ENCODE data around the gene DGKG.

DGKG gene

GRCh38 chr3:186255703-186256331 is 106.2 kb downstream of the DGKG start:
- intact Hi-C loops (cut with DNase I), result loop anchor here (10.0 kb wide), 1 partner anchor 289 kb away; the partner anchor contains the start of gene CRYGS
- peak; percentile 48 to 93 (median 76) for DNase-seq

DNA sequence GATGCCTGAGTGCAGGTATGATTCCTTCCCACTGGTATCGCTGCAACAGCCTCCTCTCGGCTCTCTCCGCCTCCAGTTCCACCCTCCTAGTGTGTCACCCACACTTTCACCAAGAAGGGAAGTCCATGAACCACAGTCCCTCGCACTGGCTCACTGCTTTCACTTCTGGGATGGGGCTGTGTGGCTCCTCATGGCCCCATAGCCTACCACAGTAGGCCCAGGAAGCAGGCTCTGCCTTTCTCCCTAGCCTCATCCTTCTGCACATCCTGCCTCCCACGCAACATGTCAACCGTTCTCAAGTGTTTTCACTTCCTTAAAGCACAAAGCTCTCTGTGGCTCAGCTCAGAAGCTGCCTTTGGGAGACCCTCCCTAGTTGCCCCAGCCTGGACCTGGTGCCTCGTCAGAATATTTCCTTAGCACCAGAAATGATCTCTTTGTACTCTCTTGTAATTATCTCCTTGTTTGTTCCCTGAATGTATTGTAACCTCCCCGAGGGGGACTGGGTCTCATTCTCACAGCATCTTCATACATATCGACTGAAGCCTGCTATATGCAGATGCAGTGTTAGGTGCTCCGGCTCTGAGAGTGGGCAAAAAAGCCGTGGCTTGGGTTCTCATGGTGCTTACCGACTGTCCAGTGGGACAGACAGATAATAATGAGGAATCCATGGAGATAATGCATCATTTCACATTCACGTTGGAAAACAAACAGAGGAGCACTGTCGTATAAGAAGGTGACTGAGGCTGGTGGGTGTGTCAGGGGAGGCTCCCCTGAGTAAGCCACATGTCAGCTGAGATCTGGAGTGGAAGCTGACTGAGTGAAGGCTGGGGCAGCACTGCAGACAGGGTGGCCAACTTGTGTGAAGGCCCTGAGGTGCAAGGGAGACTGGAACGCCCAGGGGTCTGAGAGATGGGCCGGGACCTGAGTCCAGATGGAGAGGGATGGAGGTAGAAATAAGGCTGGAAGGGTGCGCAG is 107.1 kb downstream of the DGKG start:
- DNase-seq, result peak in 41 of 42 donors; percentile 25 to 84 (median 53)
- intact Hi-C loops (cut with DNase I), result loop anchor here (10.0 kb wide), 1 partner anchor 290 kb away; the partner anchor contains the start of gene CRYGS

- DNase-seq, result no peak
- intact Hi-C loops (cut with DNase I), result loop anchor here (10.0 kb wide), 1 partner anchor 293 kb away; the partner anchor contains the start of gene CRYGS
These were observed 110.0 kb downstream of the DGKG start for GRCh38 chr3:186251948-186252619.

DNA sequence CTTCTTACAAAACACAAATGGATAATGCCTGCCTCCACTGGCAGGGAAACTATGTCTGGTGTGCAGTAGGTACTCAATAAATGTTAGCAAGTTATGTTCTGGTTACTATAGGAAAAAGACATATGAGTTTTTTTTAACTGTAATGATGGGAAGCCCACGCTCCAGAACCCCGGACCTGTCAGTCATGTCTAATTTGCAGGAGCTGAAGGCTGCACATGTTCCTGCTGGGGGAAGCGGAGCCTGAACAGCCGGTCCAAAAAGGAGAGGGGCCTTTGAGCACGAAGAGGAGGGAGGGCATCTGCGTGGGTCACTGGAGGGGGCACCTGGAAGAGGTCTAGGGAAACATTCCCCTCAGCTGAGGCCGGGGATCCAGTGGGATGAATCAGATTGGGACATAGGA is 113.2 kb downstream of the DGKG start:
- DNase-seq, result peak in 35 of 42 donors; percentile 20 to 80 (median 51)
- intact Hi-C loops (cut with DNase I), result no loop called here

DNA sequence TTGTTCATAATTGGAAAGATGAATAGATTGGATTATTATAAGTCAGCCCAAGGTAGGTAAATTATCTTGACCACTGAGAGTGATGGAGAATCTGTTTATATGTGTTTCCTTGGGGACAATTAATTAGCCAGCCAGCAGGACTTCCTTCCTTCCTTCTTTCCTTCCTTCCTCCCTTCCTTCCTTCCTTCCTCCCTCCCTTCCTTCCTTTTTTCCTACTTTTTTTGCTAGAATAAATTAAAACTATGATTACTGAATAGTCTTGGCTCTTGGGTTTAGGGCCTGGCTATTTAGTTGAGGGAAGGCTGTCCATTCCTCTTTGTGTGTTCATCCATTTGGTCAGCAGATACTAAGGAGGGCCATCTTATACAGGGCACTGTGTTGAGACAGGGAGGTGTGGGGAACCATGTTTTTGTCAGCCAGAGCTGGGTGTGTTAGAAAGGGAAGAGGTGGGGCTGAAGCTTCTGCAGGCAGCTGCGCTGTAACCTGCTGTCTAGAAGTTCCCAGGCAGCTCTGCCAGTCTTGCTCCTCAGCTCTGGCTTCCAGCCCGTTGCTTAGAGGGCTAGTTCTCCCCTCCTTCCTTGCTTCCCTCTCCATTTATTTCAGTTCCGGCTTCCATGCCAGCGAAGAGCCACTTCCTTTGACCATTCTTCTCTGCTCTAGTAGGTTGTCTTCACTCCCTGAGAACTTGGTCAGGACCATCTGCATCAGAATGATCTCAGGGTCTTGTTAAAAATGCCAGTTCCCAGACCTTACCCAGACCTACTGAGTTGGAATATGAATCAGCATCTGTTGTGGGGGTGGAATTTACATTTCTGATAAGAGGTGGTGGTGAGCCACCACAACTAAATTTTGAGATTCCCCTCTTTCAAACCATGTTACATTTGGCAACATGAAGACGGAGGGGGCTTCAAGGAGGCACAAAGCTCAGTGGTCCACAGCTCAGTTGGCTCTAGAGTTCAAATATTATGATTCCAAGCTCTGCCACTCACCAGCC is 113.9 kb downstream of the DGKG start:
- intact Hi-C loops (cut with DNase I), result no loop called here
- DNase-seq, result peak in 20 of 42 donors; percentile 20 to 60 (median 44)

DNA sequence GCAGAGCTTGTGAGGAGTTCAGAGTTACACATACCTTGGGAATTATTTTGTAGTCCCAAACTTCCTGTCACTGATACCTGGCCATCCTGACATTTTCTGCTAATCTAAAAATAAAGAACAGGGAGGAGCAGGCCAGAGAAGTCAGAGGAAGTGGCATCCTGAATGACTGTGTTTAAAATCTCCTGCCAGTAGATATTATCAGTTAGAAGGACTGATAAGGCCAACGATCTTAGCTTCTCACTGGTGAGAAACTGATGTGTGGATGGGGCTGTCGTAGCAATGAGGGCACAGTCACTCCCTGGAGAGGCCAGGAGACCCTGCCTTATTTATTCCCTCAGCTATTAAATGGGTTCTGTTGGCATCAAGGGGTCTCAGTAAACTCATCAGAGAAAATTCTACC is 115.1 kb downstream of the DGKG start:
- peak in 1 of 42 donors; percentile 2 for DNase-seq
- intact Hi-C loops (cut with DNase I), result no loop called here

DNA sequence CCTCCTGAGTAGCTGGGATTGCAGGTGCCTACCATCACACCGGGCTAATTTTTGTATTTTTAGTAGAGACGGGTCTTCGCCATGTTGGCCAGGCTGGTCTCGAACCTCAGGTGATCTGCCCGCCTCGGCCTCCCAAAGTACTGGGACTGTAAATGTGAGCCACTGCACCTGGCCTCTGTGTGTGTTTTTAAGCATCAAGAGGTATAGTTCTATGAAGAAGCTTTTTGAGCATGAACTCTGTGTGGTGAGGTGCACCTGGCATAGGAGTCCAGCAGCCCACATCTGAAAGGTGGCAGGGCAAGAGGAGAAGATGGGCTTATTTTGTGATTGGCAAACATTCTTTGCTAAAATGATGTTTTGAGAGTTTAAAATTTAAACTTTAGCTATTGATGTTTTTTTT is 118.0 kb downstream of the DGKG start:
- intact Hi-C loops (cut with DNase I), result no loop called here
- peak in 1 of 42 donors; percentile 12 for DNase-seq

GRCh38 chr3:186241910-186242821 is 119.9 kb downstream of the DGKG start:
- peak; percentile 50 to 89 (median 74) for DNase-seq
- intact Hi-C loops (cut with DNase I), result no loop called here

DNA sequence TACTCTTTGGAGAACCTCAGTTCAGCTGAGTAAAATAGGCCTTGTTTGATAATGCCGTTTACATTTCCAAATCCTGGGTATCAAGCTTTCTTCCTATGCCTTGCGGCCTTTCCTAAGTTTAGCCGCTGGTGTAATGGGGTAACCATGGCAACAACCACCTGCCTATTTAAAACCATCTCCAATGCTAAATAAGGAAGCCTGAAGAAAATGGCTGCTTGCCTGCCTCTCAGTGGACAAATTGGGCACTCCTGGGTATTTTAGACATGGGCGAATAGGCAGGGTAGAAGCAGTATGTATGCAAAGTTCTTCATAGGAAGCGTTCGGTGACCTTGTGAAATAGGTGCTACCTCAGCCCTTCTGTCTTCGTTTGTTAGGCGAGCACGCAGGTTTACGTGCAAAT is 122.7 kb downstream of the DGKG start:
- peak in 24 of 42 donors; percentile 30 to 86 (median 54) for DNase-seq
- intact Hi-C loops (cut with DNase I), result no loop called here

GRCh38 chr3:186237915-186238314 is 124.1 kb downstream of the DGKG start:
- intact Hi-C loops (cut with DNase I), result no loop called here
- DNase-seq, result peak in 1 of 42 donors; percentile 7

DNA sequence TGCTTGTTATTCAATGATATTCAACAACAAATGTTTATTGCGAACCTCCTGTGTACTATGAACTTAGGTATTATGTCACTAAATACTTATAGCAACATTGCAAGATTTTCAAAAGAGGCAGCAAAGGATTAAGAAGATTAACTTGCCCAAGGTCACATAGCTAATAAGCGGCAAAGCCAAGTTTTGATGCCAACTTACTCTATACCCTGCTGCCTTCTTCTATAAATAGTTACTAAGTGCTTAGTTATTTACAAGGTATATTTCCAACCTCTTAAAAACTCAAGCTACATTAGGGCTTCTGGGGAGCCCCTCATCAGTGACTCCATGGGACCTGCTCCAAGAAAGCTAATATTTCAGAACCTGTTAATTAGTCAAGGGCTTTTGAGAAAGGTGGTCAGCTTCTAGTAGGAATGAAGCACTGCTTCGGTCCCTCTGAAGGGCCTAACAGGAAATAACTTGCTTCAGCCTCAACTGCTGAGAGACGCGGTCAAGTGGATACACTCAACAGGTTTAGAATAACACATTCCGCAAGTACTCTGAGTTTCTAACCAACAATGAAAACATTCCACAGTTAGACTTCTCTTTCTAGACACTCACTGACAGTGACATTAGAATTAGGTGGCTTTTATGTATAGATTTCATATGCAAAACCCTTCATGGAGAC is 125.5 kb downstream of the DGKG start:
- DNase-seq, result no peak
- intact Hi-C loops (cut with DNase I), result no loop called here

DNA sequence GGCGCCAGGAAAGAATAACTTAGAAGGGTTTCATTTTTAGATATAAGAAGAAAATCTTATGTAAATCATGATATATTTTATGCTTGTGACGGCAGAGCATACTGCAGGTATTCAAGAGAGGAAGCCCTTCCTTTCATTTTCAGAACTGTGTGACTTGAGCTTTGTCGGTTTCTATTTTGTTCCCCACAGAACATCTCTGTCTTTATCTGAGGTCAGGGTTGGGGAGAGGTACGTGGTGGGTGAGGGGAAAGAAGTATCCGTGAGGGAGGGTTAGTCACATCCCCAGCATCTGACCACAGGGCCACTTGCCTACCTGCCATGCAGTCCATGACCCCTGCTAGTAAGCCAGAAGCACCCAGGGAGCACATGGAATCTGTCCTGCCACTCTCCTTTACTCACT is 126.5 kb downstream of the DGKG start:
- DNase-seq, result no peak
- intact Hi-C loops (cut with DNase I), result no loop called here

- intact Hi-C loops (cut with DNase I), result no loop called here
- DNase-seq, result no peak
These were observed 127.9 kb downstream of the DGKG start for GRCh38 chr3:186234152-186234551.

- DNase-seq, result no peak
- intact Hi-C loops (cut with DNase I), result no loop called here
These were observed 135.6 kb downstream of the DGKG start for GRCh38 chr3:186226482-186226881.

GRCh38 chr3:186225603-186226002 is 136.4 kb downstream of the DGKG start:
- intact Hi-C loops (cut with DNase I), result no loop called here
- DNase-seq, result no peak

DNA sequence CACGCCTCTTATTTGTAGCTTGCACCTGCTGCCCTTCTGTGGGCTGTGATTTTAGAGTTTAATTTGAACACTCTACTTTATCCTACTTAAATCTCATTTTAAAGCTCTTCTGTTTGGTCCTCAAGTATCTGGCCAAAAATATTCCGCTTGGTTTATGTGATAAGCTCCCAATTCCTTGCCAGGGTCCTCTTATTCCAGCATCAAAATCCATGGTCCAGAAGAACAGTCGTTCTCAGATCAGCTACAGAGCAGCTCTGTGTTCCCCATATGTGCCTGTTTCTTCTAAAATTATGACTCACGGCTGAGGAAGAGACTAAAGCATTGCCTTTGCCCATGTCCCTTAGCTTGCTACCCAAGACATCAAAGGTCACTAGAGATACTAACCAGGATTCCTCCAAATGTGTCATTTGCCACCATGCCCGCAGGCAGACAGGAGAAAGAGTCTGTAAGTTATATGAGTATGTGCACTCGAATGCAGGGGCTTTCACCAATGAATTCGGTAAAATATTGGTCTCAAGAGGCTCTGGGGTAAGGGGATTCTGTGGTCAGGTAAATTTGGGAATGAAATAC is 137.9 kb downstream of the DGKG start:
- DNase-seq, result no peak

More for the DNA sequence above, 137.9 kb downstream of the DGKG start:
- intact Hi-C loops (cut with DNase I), result loop anchor here (5.0 kb wide), 2 partner anchors 117 to 242 kb away; partner anchors contain the start of gene ETV5
